H4 (cell line): ENCODE results near the gene GPR45. TPM values are rescaled to one million over a fixed set of nuclear protein-coding genes. Genes with fewer than 3 reads are reported as not detected.

Experiments
- total RNA-seq: library from RNA; depleted of rRNA; stranded (reverse); fragments of >200 nt; shearing (Covaris generic); gene quantifications from 2 replicates; pipeline ENCODE4 v1.2.3, GENCODE V29; 2014; rRNA removed

Gene GPR45
- total RNA-seq, 1 experiment from 2014 or later, result not detected

Other genes with a start within 250 kb of the GPR45 start
- gene MRPS9, start 203.7 kb upstream of the GPR45 start, total RNA-seq, result 31.1 and 33.0 TPM in 2 replicates
- 13.8 and 14.6 TPM in 2 replicates for gene TGFBRAP1, start 88.0 kb downstream of the GPR45 start, total RNA-seq
- 12.1 and 18.1 TPM in 2 replicates for gene C2orf49, start 95.8 kb downstream of the GPR45 start, total RNA-seq
- 163 and 195 TPM in 2 replicates for gene FHL2, start 157.3 kb downstream of the GPR45 start, total RNA-seq